HepG2 (cell line): ENCODE data around the gene HHEX. TPM values are rescaled to one million over a fixed set of nuclear protein-coding genes. Genes with fewer than 3 reads are reported as not detected.

Experiments
- ARNT2 ChIP-seq: sonication (generic); formaldehyde crosslinking; IDR thresholded peaks from 2 replicates; pipeline ENCODE4 v1.8.0; 2022; ENCODE audit warnings: mild to moderate bottlenecking, low read depth, missing genetic modification reagents, moderate library complexity
- BORCS8-MEF2B ChIP-seq: sonication (generic); formaldehyde crosslinking; IDR thresholded peaks from 2 replicates; pipeline ENCODE4 v1.8.0; 2022; ENCODE audit warnings: mild to moderate bottlenecking, missing genetic modification reagents
- CERS6 ChIP-seq: sonication (generic); formaldehyde crosslinking; IDR thresholded peaks from 2 replicates; pipeline ENCODE4 v1.5.0; 2020; ENCODE audit warnings: missing genetic modification reagents
- CHCHD3 ChIP-seq: sonication (generic); formaldehyde crosslinking; IDR thresholded peaks from 2 replicates; pipeline ENCODE4 v1.8.0; 2022; ENCODE audit warnings: mild to moderate bottlenecking, missing genetic modification reagents, moderate library complexity
- HES4 ChIP-seq: sonication (generic); formaldehyde crosslinking; IDR thresholded peaks from 2 replicates; pipeline ENCODE4 v1.9.0; 2021; ENCODE audit warnings: mild to moderate bottlenecking, missing genetic modification reagents, borderline replicate concordance
- HNF1B ChIP-seq: sonication (generic); formaldehyde crosslinking; IDR thresholded peaks from 2 replicates; pipeline ENCODE4 v1.5.1; 2020; ENCODE audit warnings: mild to moderate bottlenecking, moderate library complexity, missing genetic modification reagents
- MAX ChIP-seq: IDR thresholded peaks from 2 replicates; pipeline ENCODE4 v1.6.1; 2012; ENCODE audit warnings: inconsistent platforms
- MXD3 ChIP-seq: IDR thresholded peaks from 2 replicates; pipeline ENCODE4 v1.6.1; 2016; ENCODE audit warnings: mild to moderate bottlenecking, missing biosample characterization, missing genetic modification reagents
- THAP7 ChIP-seq: sonication (generic); formaldehyde crosslinking; IDR thresholded peaks from 2 replicates; pipeline ENCODE4 v1.8.1; 2023; ENCODE audit warnings: mild to moderate bottlenecking, missing genetic modification reagents
- THYN1 ChIP-seq: sonication (generic); formaldehyde crosslinking; IDR thresholded peaks from 2 replicates; pipeline ENCODE4 v1.8.1; 2023; ENCODE audit warnings: low read depth, mild to moderate bottlenecking, moderate library complexity, missing genetic modification reagents, borderline replicate concordance
- TMF1 ChIP-seq: sonication (generic); formaldehyde crosslinking; IDR thresholded peaks from 2 replicates; pipeline ENCODE4 v1.8.1; 2022; ENCODE audit warnings: low read depth, missing genetic modification reagents
- UBTF ChIP-seq: sonication (generic); formaldehyde crosslinking; IDR thresholded peaks from 2 replicates; pipeline ENCODE4 v1.4.0; 2020; ENCODE audit warnings: mild to moderate bottlenecking, missing genetic modification reagents
- ZFP36L2 ChIP-seq: sonication (generic); formaldehyde crosslinking; IDR thresholded peaks from 2 replicates; pipeline ENCODE4 v1.4.0; 2020; ENCODE audit warnings: missing genetic modification reagents
- ZFY ChIP-seq: sonication (generic); formaldehyde crosslinking; IDR thresholded peaks from 2 replicates; pipeline ENCODE4 v1.4.0; 2020; ENCODE audit warnings: missing genetic modification reagents
- ZMYM2 ChIP-seq: sonication (generic); formaldehyde crosslinking; IDR thresholded peaks from 2 replicates; pipeline ENCODE4 v1.8.0; 2022; ENCODE audit warnings: mild to moderate bottlenecking, missing genetic modification reagents
- ZNF337 ChIP-seq: sonication (generic); formaldehyde crosslinking; IDR thresholded peaks from 2 replicates; pipeline ENCODE4 v1.5.1; 2020; ENCODE audit warnings: missing genetic modification reagents, low read depth, mild to moderate bottlenecking, borderline replicate concordance
- ZNF362 ChIP-seq: sonication (generic); formaldehyde crosslinking; IDR thresholded peaks from 2 replicates; pipeline ENCODE4 v1.4.0; 2020; ENCODE audit warnings: missing genetic modification reagents, mild to moderate bottlenecking, borderline replicate concordance
- ZNF768 ChIP-seq: sonication (generic); formaldehyde crosslinking; IDR thresholded peaks from 2 replicates; pipeline ENCODE4 v1.4.0; 2020; ENCODE audit warnings: missing genetic modification reagents
- ZNF790 ChIP-seq: sonication (generic); formaldehyde crosslinking; IDR thresholded peaks from 2 replicates; pipeline ENCODE4 v1.8.0; 2022; ENCODE audit warnings: missing genetic modification reagents, mild to moderate bottlenecking, borderline replicate concordance
- ZNF841 ChIP-seq: sonication (generic); formaldehyde crosslinking; IDR thresholded peaks from 2 replicates; pipeline ENCODE4 v1.8.1; 2023; ENCODE audit warnings: missing genetic modification reagents, borderline replicate concordance
- ZSCAN21 ChIP-seq: sonication (generic); formaldehyde crosslinking; IDR thresholded peaks from 2 replicates; pipeline ENCODE4 v1.8.0; 2022; ENCODE audit warnings: mild to moderate bottlenecking, missing genetic modification reagents, moderate library complexity, borderline replicate concordance
- polyA plus RNA-seq, 8 experiments: library from polyadenylated mRNA; depleted of rRNA in 3 of 8; stranded (reverse) in 7 of 8; unstranded in 1 of 8; fragments of >200 nt; fragmentation: Illumina TruSeq in 4 of 8; extraction: Trizol in 4 of 8; gene quantifications; 2 replicates each; pipeline versions ENCODE4 v1.2.1 to v1.2.3, GENCODE V29; 2011 to 2016; ENCODE audit warnings: low read depth in 4 of 8, missing spikeins in 1 of 8, mixed read lengths in 1 of 8; ENCODE audit not compliant: insufficient read depth in 1 of 8
- total RNA-seq, 5 experiments: library from RNA; depleted of rRNA; stranded (reverse); fragments of >200 nt; fragmentation: Illumina TruSeq; extraction: Trizol; gene quantifications; 2 replicates each; pipeline ENCODE4 v1.2.3, GENCODE V29; 2016; ENCODE audit warnings: low read depth in 1 of 5

The HHEX gene
- total and polyA plus RNA-seq, 2 of the 13 experiments (the other 11 are each of a cell fraction or from before 2014, with no cell fraction given): 44.5 to 48.7 TPM

GRCh38 chr10:92692080-92692671 is 2.4 kb downstream of the HHEX start (continued):
- TF ChIP-seq MXD3 (CRISPR knock-in tag) (0 out of 2 replicates have a peak, but pooled peaks have one; percentile 25), HES4 (CRISPR knock-in tag) (peak; percentile 40; the same call in 1 of the 2 replicates), CERS6 (CRISPR knock-in tag) (no peak), ZFP36L2 (CRISPR knock-in tag) (no peak), ZNF841 (CRISPR knock-in tag) (no peak), CHCHD3 (CRISPR knock-in tag) (0 out of 2 replicates have a peak, but pooled peaks have one; percentile 44), ZFY (peak; percentile 76), UBTF (peak; percentile 55; the same call in 1 of the 2 replicates), ARNT2 (CRISPR knock-in tag) (peak; percentile 33; the same call in 1 of the 2 replicates), MAX (peak; percentile 69), THYN1 (CRISPR knock-in tag) (no peak), THAP7 (CRISPR knock-in tag) (no peak), ZNF337 (CRISPR knock-in tag) (no peak), HNF1B (CRISPR knock-in tag) (0 out of 2 replicates have a peak, but pooled peaks have one; percentile 22), BORCS8-MEF2B (CRISPR knock-in tag) (0 out of 2 replicates have a peak, but pooled peaks have one; percentile 61), ZNF768 (CRISPR knock-in tag) (peak; percentile 44; the same call in 1 of the 2 replicates), ZNF362 (no peak), ZNF790 (CRISPR knock-in tag) (0 out of 2 replicates have a peak, but pooled peaks have one; percentile 66), ZSCAN21 (peak; percentile 57; the same call in 1 of the 2 replicates), ZMYM2 (CRISPR knock-in tag) (no peak), TMF1 (CRISPR knock-in tag) (0 out of 2 replicates have a peak, but pooled peaks have one; percentile 19)
